BE2C (cell line): Measurements from ENCODE around the gene UBE2V1.

Experiments used
- DNase-seq: peaks from one replicate; pipeline ENCODE4 v3.0.0-alpha.2; 2020
- H3K27me3 ChIP-seq: fragments of 250-450 bp; sonication (Bioruptor Pico); 2 replicates; pipeline ENCODE4 v1.5.1; 2020; ENCODE audit warnings: mild to moderate bottlenecking
- H3K36me3 ChIP-seq: fragments of 250-450 bp; sonication (Bioruptor Pico); 2 replicates; pipeline ENCODE4 v1.5.1; 2020; ENCODE audit warnings: mild to moderate bottlenecking
- H3K4me1 ChIP-seq: fragments of 250-450 bp; sonication (Bioruptor Pico); 2 replicates; pipeline ENCODE4 v1.5.1; 2020
- H3K4me3 ChIP-seq: 2 replicates; pipeline ENCODE4 v1.5.1; 2011; ENCODE audit warnings: low read depth, low read length
- H3K9me3 ChIP-seq: fragments of 250-450 bp; sonication (Bioruptor Pico); 2 replicates; pipeline ENCODE4 v1.5.1; 2020
- CTCF ChIP-seq: IDR thresholded peaks from 2 replicates; pipeline ENCODE4 v1.5.1; 2012; ENCODE audit warnings: mild to moderate bottlenecking, low read depth, low read length

Gene UBE2V1

GRCh38 chr20:50032955-50033666, 79.8 kb downstream of the UBE2V1 start:
- H3K36me3 ChIP-seq = no peaks in the 10 kb centered on the region
- TF ChIP-seq CTCF = no peak
- no peaks in the 10 kb centered on the region for H3K9me3 ChIP-seq
- H3K4me3 ChIP-seq = no peak overlapping the region
- no peaks in the 10 kb centered on the region for H3K27me3 ChIP-seq
- peaks cover 13% of the 10 kb centered on the region for H3K4me1 ChIP-seq
- DNase-seq = no peak
